Measurements from ENCODE around the gene CRIP1.

CRIP1 gene, protein sequence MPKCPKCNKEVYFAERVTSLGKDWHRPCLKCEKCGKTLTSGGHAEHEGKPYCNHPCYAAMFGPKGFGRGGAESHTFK

DNA sequence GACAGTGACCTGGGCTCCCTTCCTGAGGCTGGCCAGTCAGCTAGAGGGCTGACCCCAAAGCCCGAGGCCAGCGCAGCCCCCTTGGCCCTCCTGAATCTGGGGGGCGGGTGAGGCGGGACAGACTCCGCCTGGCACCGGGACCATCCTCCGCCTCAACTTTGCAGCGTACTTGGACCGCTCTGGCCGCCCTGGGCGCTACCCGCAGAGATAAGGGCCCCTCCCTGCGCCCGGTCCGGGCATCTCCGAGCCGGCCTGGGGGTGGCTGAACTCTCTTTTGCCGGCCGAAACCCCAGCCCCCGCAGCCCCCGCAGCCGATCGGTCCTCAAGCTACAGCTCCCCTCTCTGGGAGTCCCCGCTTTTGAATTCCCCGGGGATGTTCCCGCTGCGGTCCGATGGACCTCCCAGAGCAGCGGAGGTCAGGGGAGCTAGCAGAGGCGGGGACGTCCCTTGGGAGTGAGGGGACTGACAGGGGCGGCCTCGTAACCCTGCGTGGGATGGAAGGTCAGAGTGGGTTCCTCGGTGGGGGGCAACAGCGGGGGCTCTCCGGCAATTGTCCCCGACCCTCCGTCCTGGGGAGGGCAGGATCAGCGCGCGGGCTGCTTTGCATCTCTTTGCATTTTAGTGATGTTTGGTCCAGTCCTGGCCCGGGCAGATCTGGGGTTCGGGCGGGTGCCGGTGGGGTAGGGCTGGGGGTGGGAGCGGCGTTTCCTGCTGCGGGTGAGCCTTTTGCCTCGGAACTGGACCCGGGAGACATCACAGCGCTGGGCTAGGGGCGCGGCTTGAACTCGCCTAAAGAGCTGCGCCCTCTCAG lies at the start of gene CRIP1:
Gene CRIP1 (plus strand): TSS at position 724 of the 811 bp plus-strand sequence. CDS start 374 bp downstream, outside the sequence.
- DNase-seq (ENCODE audit: low spot score): no peak

DNA sequence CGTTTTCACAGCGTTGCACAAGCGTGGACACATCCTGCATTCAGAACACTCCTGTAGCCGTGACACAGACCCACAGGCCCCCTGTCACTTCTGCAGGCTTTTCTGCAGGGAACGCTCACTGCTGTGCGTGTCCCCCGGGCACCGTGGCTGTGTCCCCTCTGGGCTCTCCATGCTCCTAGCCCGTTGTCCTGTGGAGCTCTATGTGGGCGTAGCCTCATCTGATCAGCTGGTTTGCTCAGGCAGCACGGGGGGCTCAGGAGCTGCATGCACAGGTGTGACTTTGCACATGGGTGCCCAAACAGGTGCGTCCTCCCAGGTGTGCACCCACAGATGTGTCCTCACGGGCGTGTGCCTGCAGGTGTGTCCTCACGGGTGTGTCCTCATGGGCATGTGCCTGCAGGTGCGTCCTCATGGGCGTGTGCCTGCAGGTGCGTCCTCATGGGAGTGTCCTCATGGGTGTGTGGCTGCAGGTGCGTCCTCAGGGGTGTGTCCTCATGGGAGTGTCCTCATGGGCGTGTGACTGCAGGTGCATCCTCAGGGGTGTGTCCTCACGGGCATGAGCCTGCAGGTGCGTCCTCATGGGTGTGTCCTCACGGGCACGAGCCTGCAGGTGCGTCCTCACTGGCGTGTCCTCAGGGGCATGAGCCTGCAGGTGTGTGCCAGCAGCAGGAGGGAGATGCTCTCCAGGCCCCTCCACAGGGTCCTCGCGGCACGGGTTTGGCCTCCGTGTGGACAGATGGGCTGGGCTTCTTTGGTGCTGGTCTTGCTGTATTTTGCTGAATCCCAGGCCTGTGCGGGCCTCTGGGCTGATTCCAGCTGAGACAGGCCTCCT lies 49.6 kb upstream of the CRIP1 start:
- no peak for DNase-seq (ENCODE audit: low spot score)

DNA sequence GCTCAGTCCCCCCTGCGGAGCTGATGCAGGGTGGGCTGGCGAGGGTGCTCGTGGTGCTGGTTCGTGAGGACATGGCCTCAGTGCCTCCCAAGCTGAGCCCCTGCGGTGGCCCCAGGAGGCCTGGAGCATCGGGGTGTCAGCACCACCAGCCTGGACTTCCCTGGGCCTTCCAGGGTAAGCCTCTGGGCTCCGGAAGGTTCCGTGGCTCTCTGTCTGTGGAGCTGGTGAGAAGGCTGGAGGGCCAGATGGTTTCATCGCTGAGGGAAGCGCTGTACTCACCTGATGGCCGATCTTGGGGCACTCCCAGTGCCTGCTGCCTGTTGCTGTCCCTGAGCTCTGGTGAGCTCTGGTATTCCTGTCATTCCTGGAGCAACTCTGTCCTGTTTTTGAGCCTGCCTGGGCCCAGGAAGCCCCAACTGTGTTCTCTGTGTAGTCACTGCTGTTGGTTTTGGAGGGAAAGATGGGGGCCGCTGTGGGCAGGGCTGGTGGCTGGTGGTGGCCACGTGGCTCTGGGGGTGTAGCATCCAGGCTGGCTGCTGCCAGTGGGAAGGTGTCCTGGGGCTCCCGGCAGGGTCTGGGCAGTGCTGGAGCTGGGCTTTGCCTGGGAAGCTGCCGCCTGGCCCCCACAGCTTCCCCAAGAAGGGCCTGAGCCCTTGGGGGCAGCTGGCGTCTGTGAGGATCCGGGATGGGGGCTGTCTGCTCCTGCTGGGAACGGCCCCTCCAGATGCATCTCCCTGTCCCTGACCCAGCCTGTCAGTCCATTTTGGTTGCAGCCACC lies 48.8 kb upstream of the CRIP1 start:
- no peak for DNase-seq (ENCODE audit: low spot score)

DNA sequence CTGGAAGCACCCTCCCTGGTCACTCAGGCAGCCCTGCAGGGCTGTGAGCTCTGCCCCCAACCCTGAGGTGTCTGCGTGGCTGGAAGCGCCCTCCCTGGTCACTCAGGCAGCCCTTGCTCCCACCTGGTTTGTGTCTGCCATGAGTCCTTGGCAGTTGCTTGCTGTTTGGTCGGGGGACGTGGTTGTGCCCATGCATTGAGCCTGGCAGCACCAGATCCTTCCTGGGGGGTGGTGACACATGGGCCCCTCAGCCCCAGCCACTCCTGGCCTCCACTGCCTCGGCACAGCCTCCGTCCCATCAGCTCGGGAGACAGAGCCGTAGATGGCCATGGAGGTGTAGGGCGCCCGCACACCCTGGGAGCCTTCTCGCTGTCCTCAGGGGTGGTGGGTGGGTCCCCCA lies 47.5 kb upstream of the CRIP1 start:
- no peak for DNase-seq (ENCODE audit: low spot score)

DNA sequence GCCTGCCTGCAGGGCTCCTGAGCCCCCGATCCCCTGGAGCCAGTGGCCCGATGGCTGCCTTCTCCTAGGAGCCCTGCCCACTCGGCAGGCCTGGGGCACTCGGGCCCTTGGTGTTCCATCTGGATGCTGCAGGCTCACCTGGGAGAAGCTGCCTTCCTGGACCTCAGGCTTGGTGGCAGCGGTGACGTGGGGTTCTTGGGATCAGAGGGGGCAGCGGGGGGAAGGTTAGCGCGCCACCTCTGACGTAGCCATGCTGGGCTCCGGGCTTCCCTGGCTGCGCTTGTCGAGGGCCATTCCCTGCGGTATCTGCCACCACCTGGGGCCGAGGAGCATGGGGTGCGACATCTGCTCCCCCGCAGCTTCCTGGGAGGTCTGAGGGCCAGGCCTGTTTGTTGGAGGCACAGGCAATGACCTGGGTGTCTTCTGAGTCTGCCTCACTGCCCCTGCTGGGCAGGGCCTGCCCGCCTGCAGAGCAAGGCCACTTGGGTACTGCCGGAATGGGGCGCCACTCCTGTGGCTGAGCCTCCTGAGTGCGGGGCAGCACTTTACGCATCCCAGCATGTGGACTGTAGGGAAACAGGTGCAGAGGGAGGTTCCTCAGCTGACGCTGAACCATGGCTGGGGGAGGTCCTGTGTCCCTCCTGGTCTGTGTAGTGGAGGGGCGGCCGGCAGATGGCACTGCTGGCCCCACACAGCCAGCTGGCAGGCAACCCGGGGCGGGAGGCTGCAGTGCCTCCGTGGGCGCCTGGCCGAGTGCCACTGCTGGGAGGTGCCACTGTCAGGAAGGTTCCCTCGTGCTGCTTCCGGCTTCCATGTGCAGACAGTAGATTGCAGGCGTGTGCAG lies 46.8 kb upstream of the CRIP1 start:
- no peak for DNase-seq (ENCODE audit: low spot score)

DNA sequence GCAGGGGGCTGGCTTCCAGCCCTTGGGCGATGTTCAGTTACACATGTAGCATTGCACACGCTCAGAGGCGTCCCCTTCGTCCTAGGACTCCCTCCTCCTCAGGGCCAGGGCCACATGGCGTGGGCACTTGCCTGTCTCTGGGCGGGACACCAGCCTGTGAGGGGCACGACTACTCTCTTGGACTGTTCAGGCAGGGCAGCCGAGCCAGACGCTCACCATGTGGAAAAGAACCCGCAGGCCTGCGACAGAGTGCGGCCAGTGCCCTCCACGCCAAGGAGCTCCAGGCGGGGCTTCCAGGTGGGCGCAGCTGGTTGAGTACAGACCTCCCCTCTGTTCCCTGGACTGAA lies 46.2 kb upstream of the CRIP1 start:
- DNase-seq (ENCODE audit: low spot score): no peak

DNA sequence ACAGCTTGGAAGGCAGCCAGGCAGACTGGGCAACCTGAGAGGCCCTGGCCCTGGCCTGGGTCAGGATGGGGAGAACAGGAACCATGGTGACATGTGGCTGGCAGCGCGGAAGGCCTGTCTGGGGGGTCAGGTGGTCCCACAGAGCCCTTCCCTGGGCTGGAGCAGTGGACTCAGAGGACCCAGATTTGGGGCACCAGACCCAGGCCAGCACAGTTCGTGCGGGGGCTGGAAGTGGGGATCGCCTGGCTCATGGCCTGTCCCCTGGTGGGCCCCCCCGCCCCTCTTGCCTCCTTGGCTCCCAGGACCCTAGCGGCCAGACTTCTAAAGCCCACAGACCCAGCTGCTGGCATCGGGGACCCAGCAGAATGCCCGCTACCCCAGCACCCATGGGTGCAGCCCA lies 45.7 kb upstream of the CRIP1 start:
- DNase-seq (ENCODE audit: low spot score): no peak

DNA sequence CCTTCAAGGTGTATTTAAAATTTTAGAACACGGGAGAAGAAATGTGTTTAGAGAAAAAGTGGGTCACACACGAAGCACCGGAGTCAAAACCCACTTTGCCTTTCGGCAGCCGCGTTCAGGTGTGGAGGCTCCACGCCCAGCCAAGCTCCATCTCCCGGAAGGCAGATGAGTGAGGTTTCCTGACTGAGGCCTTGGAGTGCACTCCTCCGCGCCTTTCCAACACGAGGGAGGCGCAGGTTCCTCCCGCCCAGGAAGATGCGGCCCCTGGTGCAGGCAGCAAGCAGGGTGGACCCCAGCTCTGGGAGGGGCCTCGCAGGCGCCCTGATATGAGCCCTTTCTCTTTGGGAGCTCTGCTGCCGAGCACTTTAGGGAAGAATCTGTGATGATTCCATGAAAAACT lies 44.6 kb upstream of the CRIP1 start:
- DNase-seq (ENCODE audit: low spot score): no peak

DNA sequence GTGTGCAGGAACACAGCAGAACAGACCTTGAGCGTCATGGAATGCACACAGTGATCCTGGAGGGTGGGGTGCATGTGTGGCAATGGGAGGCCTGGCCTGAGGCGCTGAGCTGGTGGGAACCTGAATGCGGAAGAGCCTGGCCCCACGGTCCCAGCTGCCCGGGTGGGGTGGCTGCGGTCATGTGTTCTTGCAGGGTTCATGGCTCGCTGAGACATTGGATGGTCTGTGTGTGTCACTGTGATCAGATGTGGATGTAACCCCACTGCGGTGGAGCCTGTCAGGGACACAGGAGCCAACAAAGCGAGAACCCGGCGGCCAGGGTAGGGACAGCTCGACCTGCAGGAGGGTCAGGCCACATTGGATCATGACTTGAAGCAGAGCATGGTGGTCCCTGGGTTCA lies 43.9 kb upstream of the CRIP1 start:
- no peak for DNase-seq (ENCODE audit: low spot score)

DNA sequence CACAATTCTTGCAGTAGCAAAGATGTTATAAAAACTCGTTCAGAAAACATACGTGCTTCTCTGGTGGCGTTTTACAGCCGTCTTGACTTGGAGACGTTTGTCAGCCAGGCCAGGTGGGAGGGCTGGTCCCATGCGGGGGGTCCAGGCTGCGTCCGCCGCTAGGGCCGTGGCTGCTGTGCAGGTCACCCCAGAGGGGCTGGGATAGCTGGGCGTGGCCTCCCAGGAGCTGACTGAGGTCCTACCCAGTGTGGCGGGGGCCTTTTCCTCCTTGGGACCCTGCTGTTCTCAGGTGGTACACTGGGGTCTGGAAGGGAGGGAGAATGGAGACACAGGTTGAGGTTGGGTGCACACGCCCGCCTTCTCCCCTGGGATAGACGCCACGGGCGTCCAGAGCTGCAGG lies 41.8 kb upstream of the CRIP1 start:
- no peak for DNase-seq (ENCODE audit: low spot score)

DNA sequence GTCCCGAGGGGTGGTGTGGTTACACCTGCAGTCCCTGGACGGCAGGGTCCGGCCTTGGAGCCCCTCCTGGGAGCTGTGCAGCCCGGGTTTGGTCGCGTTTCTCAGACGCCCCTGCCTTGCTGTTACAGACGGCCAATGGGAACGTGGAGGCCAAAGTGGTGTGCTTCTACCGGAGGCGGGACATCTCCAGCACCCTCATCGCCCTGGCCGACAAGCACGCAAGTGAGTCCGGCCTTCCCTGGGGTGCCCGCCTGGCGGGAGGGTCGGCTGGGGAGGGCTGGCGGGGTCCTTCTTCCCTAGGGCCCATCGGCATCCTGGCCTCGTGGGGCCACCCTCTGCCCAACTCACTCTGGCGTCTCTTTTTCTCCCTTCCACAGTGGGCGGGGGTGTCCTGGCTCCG lies 41.4 kb upstream of the CRIP1 start:
- DNase-seq (ENCODE audit: low spot score): no peak

DNA sequence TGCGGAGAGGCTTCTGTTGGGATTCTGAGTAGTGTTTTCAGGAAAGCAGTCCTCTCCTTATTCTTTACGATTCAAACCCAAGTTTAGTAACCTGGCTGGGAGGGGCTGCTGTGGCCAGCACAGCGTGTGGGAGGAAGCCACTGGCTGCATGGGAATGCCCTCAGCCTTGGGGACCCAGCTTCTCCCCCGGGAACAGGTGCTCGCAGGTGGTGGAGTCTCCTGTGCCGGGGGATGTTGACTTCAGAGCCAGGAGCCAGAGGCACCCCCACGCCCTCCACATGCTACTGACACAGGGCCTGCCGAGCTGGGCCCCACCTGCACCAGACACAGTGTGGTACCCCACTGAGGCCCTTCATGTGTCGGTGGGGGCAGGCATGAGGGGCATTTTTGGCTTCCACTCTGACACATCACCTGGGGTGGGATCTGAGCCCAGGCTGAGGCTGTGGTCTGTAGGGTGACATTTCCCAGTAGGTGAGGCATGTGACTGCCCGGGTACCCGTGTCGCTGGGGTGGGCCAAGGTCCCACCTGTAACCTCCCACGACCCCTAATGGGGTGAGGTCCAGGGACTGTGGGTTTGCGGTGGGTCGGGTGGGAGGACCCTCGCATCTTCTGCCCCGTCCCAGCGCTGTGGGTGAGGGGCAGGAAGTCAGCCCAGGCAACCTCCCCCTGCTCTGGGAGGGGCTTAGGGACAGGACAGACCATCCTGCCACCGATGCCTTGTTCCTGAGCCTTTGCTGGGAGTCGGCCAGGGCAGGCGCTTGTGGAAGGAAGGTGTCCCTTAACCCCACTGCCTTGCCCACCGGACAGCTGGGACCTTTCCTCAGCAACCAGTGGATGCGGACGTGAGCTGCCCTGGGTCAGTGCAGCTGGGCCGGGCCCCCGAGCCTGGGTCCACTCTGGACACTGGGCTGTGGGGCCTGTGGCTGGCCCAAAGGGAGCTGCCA lies 40.5 kb upstream of the CRIP1 start:
- no peak for DNase-seq (ENCODE audit: low spot score)

DNA sequence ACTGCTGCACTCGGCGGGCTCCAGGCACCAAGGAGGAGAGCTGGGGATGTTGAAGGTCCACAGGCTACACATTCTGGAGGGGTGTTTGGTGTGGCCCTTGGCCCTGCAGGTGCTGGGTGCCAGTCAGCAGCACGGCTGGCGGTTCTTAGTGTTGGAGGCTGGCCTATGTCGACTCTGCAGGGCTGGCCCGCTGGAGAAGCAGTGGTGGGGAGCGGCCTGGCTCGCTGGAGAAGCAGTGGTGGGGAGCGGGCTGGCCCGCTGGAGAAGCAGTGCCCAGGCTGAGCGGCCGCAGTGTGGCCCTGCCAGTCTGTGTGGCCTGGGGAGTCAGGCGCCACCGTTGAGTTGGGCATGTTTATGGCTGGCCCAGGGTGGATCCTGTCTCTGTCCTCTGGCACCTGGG lies 39.7 kb upstream of the CRIP1 start:
- DNase-seq (ENCODE audit: low spot score): no peak

DNA sequence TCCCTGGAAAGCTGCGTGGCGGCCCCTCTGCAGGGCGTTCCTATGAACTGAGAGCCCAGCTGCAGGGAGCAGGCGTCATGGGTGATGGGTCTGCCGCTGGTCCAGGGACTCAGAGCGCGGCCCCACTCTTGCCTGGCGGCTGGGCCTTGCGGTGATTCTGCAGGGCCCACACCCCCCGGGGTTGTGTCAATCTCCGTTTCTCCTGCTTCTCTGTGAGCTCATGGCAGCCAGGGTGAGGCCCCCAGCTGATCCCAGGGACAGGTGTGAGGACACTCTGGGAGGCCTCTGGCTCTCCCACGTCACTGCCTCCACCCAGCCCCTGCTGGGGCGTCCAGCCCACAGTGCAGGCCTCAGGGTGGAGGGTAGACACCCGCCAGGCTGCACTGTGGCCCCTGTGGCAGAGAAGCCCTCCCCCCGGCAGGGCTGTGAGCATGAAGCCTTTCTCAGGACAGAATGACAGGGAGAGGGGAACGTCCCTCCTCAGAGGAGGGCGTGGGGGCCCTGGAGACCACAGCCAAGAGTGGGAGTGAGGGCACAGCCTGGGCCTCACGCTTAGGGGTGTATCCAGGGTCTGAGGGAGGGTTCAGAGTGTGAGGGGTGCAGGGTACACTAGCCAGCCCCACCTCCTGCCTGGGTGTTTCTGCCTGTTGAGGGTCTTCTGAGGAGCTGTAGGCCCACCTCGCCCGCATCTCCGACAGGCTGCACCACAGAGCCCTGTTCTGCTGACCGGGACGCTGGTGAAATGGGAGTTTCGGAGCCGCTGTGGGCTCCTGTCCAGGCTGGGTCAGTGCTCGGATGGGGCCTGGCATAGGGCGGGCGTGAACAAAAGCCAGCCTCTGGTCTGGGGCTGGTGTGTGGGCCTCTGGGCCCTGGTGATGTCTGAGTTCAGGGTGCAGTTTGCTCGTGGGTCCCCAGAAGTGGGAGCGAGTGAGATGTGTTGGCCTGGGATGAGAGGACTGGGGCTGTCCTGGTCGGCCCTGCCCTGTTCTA lies 38.7 kb upstream of the CRIP1 start:
- DNase-seq (ENCODE audit: low spot score): no peak

DNA sequence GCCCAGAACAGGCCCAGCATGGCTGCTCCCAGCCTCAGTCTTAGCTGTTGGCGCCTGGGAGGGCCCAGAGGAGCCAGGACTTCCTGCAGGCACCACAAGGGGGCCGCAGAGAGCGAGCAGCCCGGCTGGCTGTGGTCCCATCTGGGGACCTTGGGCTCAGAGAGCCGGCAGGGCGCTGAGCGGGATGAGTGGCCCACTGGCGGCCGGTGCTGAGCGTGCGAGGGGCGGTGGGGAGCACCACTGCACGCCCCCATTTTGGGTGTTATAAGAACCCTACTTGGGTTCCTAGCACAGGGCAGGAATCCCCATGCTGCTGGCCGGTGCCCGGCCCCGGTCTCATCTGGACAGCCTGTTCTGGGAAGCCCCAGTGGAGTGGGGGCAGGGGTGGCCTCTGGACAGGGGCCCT lies 38.0 kb upstream of the CRIP1 start:
- DNase-seq (ENCODE audit: low spot score): peak; percentile 50

DNA sequence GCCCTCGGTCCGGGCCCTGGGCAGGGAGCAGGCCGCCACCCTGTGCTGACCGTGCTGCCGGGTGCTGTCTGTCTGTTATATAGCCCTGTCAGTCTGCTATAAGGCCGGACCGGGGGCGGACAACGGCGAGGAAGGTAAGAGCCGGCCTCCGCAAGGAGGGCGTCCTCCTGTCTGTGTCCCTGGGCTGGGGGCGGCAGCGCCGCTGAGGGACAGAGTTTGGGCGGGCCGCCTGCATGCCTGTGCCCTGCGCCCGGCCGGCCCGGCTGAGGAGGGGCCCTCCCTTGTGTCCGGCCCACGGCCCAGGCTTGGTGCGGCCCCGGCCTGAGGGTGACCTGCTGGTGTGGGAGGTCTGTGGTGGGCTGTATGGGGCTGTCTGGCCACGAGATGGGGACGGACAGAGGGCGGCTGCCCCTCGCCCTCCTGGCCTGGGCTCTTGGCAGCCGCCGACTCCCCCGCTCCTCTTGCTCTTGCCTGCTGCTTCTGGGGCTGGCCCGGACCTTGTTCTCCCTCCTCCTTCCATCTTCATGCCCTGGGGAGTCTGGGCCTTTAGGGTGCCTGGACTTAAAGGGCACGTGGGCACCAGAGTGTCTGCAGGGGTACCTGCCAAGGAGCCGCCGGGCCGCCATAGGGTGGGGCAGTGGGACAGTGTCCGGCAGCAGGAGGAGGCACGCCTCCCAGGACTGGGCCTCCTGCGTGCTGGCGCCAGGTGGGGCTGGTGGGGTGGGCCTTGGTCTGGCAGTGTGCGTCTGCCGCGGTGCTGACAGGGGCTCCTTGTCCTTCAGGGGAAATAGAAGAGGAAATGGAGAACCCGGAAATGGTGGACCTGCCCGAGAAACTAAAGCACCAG lies 37.2 kb upstream of the CRIP1 start:
- no peak for DNase-seq (ENCODE audit: low spot score)

DNA sequence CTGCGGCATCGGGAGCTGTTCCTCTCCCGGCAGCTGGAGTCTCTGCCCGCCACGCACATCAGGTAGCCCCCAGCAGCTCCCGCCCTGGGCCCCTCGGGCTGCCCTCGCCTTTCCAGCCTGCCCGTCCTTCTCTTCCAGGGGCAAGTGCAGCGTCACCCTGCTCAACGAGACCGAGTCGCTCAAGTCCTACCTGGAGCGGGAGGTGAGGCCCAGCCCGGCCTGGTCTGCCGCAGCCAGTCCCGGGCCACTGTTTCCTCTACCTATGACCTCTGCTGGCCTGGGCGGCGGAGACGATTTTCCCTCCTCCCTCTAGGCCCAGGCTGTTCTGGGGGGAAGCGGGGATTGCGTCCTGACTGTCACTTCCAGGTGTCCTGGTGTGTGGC lies 36.6 kb upstream of the CRIP1 start:
- no peak for DNase-seq (ENCODE audit: low spot score)
